ENCODE data around the gene ANGPTL4.

GRCh38 chr19:8404391-8405151, 40.6 kb downstream of the ANGPTL4 start:
- TF ChIP-seq CTCF (IDR thresholded peaks at IDR 0.05), result no peak
- no peak for TF ChIP-seq EZH2 (IDR thresholded peaks at IDR 0.05; ENCODE audit: borderline replicate concordance, insufficient read depth, low read depth, low read length, poor library complexity, severe bottlenecking)

All from B cell (primary cell).